Fibroblast of lung (primary cell): ENCODE data around the gene HEG1. TPM values are rescaled to one million over a fixed set of nuclear protein-coding genes. Genes with fewer than 3 reads are reported as not detected.

ENCODE experiments used
- DNase-seq, 2 donors: peaks; one replicate each; pipeline versions ENCODE4 v3.0.0 to v3.0.0-alpha.2; 2010; ENCODE audit warnings: low read depth in 2 of 2
- H2AFZ ChIP-seq: 2 replicates; pipeline ENCODE4 v1.5.1; 2012; ENCODE audit warnings: low read length, control low read depth, inconsistent platforms
- H3K27ac ChIP-seq: 2 replicates; pipeline ENCODE4 v1.5.1; 2011; ENCODE audit warnings: low read length, control low read depth; ENCODE audit not compliant: insufficient read depth
- H3K27me3 ChIP-seq: 2 replicates; pipeline ENCODE4 v1.5.1; 2011; ENCODE audit warnings: mild to moderate bottlenecking, low read length; ENCODE audit not compliant: control insufficient read depth, insufficient read depth
- H3K36me3 ChIP-seq: 2 replicates; pipeline ENCODE4 v1.5.1; 2011; ENCODE audit warnings: low read length; ENCODE audit not compliant: control insufficient read depth, insufficient read depth
- H3K4me1 ChIP-seq: 2 replicates; pipeline ENCODE4 v1.5.1; 2011; ENCODE audit warnings: low read length; ENCODE audit not compliant: control insufficient read depth, insufficient read depth; ENCODE audit errors: extremely low read depth
- H3K4me2 ChIP-seq: 2 replicates; pipeline ENCODE4 v1.5.1; 2011; ENCODE audit warnings: low read length, control low read depth; ENCODE audit not compliant: insufficient read depth; ENCODE audit errors: extremely low read depth
- H3K4me3 ChIP-seq, 4 experiments: fragments of 200-600 bp in 1 of 4; sonication (generic) in 1 of 4; replicated peaks in 1 of 4; 2 replicates each; pipeline ENCODE4 v1.5.1; 2011 to 2016; ENCODE audit warnings: low read length in 4 of 4, low read depth in 3 of 4, mild to moderate bottlenecking in 3 of 4, control low read depth in 2 of 4, inconsistent platforms in 1 of 4, mixed read lengths in 1 of 4; ENCODE audit not compliant: insufficient read depth in 1 of 4; ENCODE audit errors: control extremely low read depth in 1 of 4
- H3K79me2 ChIP-seq: 2 replicates; pipeline ENCODE4 v1.5.1; 2012; ENCODE audit warnings: mild to moderate bottlenecking, low read length, inconsistent platforms; ENCODE audit not compliant: control insufficient read depth, insufficient read depth
- H3K9ac ChIP-seq: 2 replicates; pipeline ENCODE4 v1.5.1; 2011; ENCODE audit warnings: mild to moderate bottlenecking, low read length, control low read depth; ENCODE audit not compliant: insufficient read depth
- H3K9me3 ChIP-seq: 2 replicates; pipeline ENCODE4 v1.5.1; 2012; ENCODE audit warnings: low read depth, low read length; ENCODE audit not compliant: control insufficient read depth, insufficient read depth
- H4K20me1 ChIP-seq: 2 replicates; pipeline ENCODE4 v1.5.1; 2011; ENCODE audit warnings: low read length; ENCODE audit not compliant: control insufficient read depth, insufficient read depth; ENCODE audit errors: extremely low read depth
- EZH2 ChIP-seq: IDR thresholded peaks from 2 replicates; pipeline ENCODE4 v1.5.1; 2012; ENCODE audit warnings: low read length, control low read depth, mild to moderate bottlenecking; ENCODE audit errors: missing control alignments
- polyA plus RNA-seq, 2 donors: library from polyadenylated mRNA; depleted of rRNA in 1 of 2; stranded (reverse) in 1 of 2; unstranded in 1 of 2; fragments of >200 nt; gene quantifications; 2 replicates each; pipeline ENCODE4 v1.2.1, GENCODE V29; 2011 to 2012; ENCODE audit warnings: missing spikeins in 1 of 2
- total RNA-seq: library from RNA; depleted of rRNA; stranded (reverse); fragments of >200 nt; gene quantifications from 2 replicates; pipeline ENCODE4 v1.2.1, GENCODE V29; 2014
- TF ChIP-seq, protein P1 (sequence below), 2 donors: IDR thresholded peaks in 1 of 2; conservative IDR thresholded peaks in 1 of 2; 1 replicate in 1 of 2; 2 replicates in 1 of 2; pipeline ENCODE4 v1.5.1; 2011 to 2012; ENCODE audit warnings: low read length in 2 of 2, control low read depth in 1 of 2, inconsistent platforms in 1 of 2, low read depth in 1 of 2, mild to moderate bottlenecking in 1 of 2

Gene HEG1
- total and polyA plus RNA-seq, 2 donors (not counting 1 experiment from before 2014, with no cell fraction given): 137 to 305 TPM

DNA sequence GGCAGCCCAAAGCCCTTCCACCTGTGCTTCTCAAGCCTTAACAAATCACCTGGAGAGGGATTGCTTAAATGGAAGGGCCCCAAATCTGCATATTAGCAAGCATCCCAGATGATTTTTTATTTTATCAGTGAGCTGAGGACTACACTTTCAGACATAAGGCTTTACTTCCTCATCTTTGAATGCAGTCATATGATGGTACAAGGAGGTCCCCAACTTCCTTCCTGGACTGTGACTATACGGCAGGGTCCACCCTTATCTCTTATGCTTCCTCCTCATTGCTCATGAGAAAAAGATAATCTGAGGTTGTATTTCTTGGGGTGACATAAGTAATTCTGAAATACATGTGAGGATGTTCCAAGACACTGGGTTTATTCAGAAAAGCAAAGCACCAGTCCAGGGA lies 13.7 kb upstream of the HEG1 start:
- no peak for DNase-seq
- H3K79me2 ChIP-seq: no peaks in the 10 kb centered on the region
- no peak overlapping the region for H3K27ac ChIP-seq
- peaks cover 3% of the 10 kb centered on the region for H3K4me1 ChIP-seq
- H3K4me3 ChIP-seq: no peak overlapping the region
- H3K9me3 ChIP-seq: no peaks in the 10 kb centered on the region
- no peaks in the 10 kb centered on the region for H3K36me3 ChIP-seq
- no peak overlapping the region for H2AFZ ChIP-seq
- no peak overlapping the region for H3K4me2 ChIP-seq
- H3K9ac ChIP-seq: no peak overlapping the region
- no peaks in the 10 kb centered on the region for H4K20me1 ChIP-seq
- TF ChIP-seq, protein P1, sequence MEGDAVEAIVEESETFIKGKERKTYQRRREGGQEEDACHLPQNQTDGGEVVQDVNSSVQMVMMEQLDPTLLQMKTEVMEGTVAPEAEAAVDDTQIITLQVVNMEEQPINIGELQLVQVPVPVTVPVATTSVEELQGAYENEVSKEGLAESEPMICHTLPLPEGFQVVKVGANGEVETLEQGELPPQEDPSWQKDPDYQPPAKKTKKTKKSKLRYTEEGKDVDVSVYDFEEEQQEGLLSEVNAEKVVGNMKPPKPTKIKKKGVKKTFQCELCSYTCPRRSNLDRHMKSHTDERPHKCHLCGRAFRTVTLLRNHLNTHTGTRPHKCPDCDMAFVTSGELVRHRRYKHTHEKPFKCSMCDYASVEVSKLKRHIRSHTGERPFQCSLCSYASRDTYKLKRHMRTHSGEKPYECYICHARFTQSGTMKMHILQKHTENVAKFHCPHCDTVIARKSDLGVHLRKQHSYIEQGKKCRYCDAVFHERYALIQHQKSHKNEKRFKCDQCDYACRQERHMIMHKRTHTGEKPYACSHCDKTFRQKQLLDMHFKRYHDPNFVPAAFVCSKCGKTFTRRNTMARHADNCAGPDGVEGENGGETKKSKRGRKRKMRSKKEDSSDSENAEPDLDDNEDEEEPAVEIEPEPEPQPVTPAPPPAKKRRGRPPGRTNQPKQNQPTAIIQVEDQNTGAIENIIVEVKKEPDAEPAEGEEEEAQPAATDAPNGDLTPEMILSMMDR (conservative IDR thresholded peaks at IDR 0.05 in 1 of 2, IDR thresholded peaks at IDR 0.05 in 1 of 2; ENCODE audit: low read depth in 1 of 2, low read length in 2 of 2): no peak
- TF ChIP-seq EZH2: no peak
- H3K27me3 ChIP-seq: no peaks in the 10 kb centered on the region

GRCh38 chr3:125068265-125068664 lies 12.5 kb upstream of the HEG1 start:
- no peaks in the 10 kb centered on the region for H4K20me1 ChIP-seq
- H3K4me3 ChIP-seq: no peak overlapping the region
- peaks cover 8% of the 10 kb centered on the region for H3K4me1 ChIP-seq
- no peak for DNase-seq
- H3K27ac ChIP-seq: no peak overlapping the region
- TF ChIP-seq, protein P1 (conservative IDR thresholded peaks at IDR 0.05 in 1 of 2, IDR thresholded peaks at IDR 0.05 in 1 of 2; ENCODE audit: low read depth in 1 of 2, low read length in 2 of 2): no peak
- no peak for TF ChIP-seq EZH2
- no peak overlapping the region for H3K9ac ChIP-seq
- no peaks in the 10 kb centered on the region for H3K79me2 ChIP-seq
- H2AFZ ChIP-seq: no peak overlapping the region
- no peaks in the 10 kb centered on the region for H3K9me3 ChIP-seq
- no peaks in the 10 kb centered on the region for H3K27me3 ChIP-seq
- no peak overlapping the region for H3K4me2 ChIP-seq
- H3K36me3 ChIP-seq: no peaks in the 10 kb centered on the region

- no peak overlapping the region for H3K4me3 ChIP-seq
- no peak overlapping the region for H3K27ac ChIP-seq
- H4K20me1 ChIP-seq: no peaks in the 10 kb centered on the region
- H3K79me2 ChIP-seq: no peaks in the 10 kb centered on the region
- no peak overlapping the region for H2AFZ ChIP-seq
- peak in 1 of 2 donors; percentile 69 for DNase-seq
- no peak overlapping the region for H3K4me2 ChIP-seq
- no peaks in the 10 kb centered on the region for H3K9me3 ChIP-seq
- no peak overlapping the region for H3K9ac ChIP-seq
- H3K36me3 ChIP-seq: no peaks in the 10 kb centered on the region
- TF ChIP-seq, protein P1 (conservative IDR thresholded peaks at IDR 0.05 in 1 of 2, IDR thresholded peaks at IDR 0.05 in 1 of 2; ENCODE audit: low read depth in 1 of 2, low read length in 2 of 2): no peak
- TF ChIP-seq EZH2: no peak
- no peaks in the 10 kb centered on the region for H3K27me3 ChIP-seq
- H3K4me1 ChIP-seq: peaks cover 16% of the 10 kb centered on the region
Observed at GRCh38 chr3:125067225-125067624, 11.4 kb upstream of the HEG1 start.
